ENCODE measurements around the gene PKP2.

Gene PKP2

GRCh38 chr12:32926356-32926755, 29.8 kb upstream of the PKP2 start:
- no peak for TF ChIP-seq NFIC (IDR thresholded peaks at IDR 0.05)
- no peak for TF ChIP-seq REST (IDR thresholded peaks at IDR 0.05; ENCODE audit: low read depth)
- TF ChIP-seq MAX (IDR thresholded peaks at IDR 0.05) = no peak
- no peak for TF ChIP-seq TCF12 (IDR thresholded peaks at IDR 0.05; ENCODE audit: low read depth)
- TF ChIP-seq FOXM1 (IDR thresholded peaks at IDR 0.05; ENCODE audit: borderline replicate concordance, low read depth) = no peak
- no peak for TF ChIP-seq CREB1 (IDR thresholded peaks at IDR 0.05; ENCODE audit: low read depth)
- TF ChIP-seq CEBPB (IDR thresholded peaks at IDR 0.05) = no peak
- no peak for TF ChIP-seq USF1 (IDR thresholded peaks at IDR 0.05)
- no peak for TF ChIP-seq RAD21 (IDR thresholded peaks at IDR 0.05; ENCODE audit: low read depth)
- TF ChIP-seq TEAD4 (IDR thresholded peaks at IDR 0.05) = no peak
- no peak for TF ChIP-seq ZBTB7A (IDR thresholded peaks at IDR 0.05; ENCODE audit: low read depth)
- no peak for TF ChIP-seq EGR1 (IDR thresholded peaks at IDR 0.05)
- TF ChIP-seq YY1 (IDR thresholded peaks at IDR 0.05; ENCODE audit: low read depth) = no peak
- no peak for TF ChIP-seq TAF1 (IDR thresholded peaks at IDR 0.05; ENCODE audit: low read depth)
- no peak for TF ChIP-seq EP300 (IDR thresholded peaks at IDR 0.05; ENCODE audit: borderline replicate concordance)

GRCh38 chr12:32922546-32923297, 26.1 kb upstream of the PKP2 start:
- TF ChIP-seq FOXM1 (IDR thresholded peaks at IDR 0.05; ENCODE audit: borderline replicate concordance, low read depth) (no peak), CREB1 (IDR thresholded peaks at IDR 0.05; ENCODE audit: low read depth) (no peak), EGR1 (IDR thresholded peaks at IDR 0.05) (no peak), TEAD4 (IDR thresholded peaks at IDR 0.05) (no peak), TCF12 (IDR thresholded peaks at IDR 0.05; ENCODE audit: low read depth) (no peak), YY1 (IDR thresholded peaks at IDR 0.05; ENCODE audit: low read depth) (no peak), CEBPB (IDR thresholded peaks at IDR 0.05) (no peak), NFIC (IDR thresholded peaks at IDR 0.05) (no peak), MAX (IDR thresholded peaks at IDR 0.05) (no peak), EP300 (IDR thresholded peaks at IDR 0.05; ENCODE audit: borderline replicate concordance) (no peak), USF1 (IDR thresholded peaks at IDR 0.05) (no peak), ZBTB7A (IDR thresholded peaks at IDR 0.05; ENCODE audit: low read depth) (no peak), TAF1 (IDR thresholded peaks at IDR 0.05; ENCODE audit: low read depth) (no peak), RAD21 (IDR thresholded peaks at IDR 0.05; ENCODE audit: low read depth) (no peak), REST (IDR thresholded peaks at IDR 0.05; ENCODE audit: low read depth) (no peak)

GRCh38 chr12:32921397-32921796, 24.8 kb upstream of the PKP2 start:
- TF ChIP-seq TAF1 (IDR thresholded peaks at IDR 0.05; ENCODE audit: low read depth) = no peak
- TF ChIP-seq NFIC (IDR thresholded peaks at IDR 0.05) = no peak
- TF ChIP-seq REST (IDR thresholded peaks at IDR 0.05; ENCODE audit: low read depth) = no peak
- no peak for TF ChIP-seq TEAD4 (IDR thresholded peaks at IDR 0.05)
- no peak for TF ChIP-seq YY1 (IDR thresholded peaks at IDR 0.05; ENCODE audit: low read depth)
- TF ChIP-seq ZBTB7A (IDR thresholded peaks at IDR 0.05; ENCODE audit: low read depth) = no peak
- no peak for TF ChIP-seq FOXM1 (IDR thresholded peaks at IDR 0.05; ENCODE audit: borderline replicate concordance, low read depth)
- TF ChIP-seq CREB1 (IDR thresholded peaks at IDR 0.05; ENCODE audit: low read depth) = no peak
- TF ChIP-seq CEBPB (IDR thresholded peaks at IDR 0.05) = no peak
- TF ChIP-seq EGR1 (IDR thresholded peaks at IDR 0.05) = no peak
- no peak for TF ChIP-seq TCF12 (IDR thresholded peaks at IDR 0.05; ENCODE audit: low read depth)
- TF ChIP-seq EP300 (IDR thresholded peaks at IDR 0.05; ENCODE audit: borderline replicate concordance) = no peak

Data from Ishikawa (cell line).